ENCODE data around the gene KIAA2012.

Gene KIAA2012

DNA sequence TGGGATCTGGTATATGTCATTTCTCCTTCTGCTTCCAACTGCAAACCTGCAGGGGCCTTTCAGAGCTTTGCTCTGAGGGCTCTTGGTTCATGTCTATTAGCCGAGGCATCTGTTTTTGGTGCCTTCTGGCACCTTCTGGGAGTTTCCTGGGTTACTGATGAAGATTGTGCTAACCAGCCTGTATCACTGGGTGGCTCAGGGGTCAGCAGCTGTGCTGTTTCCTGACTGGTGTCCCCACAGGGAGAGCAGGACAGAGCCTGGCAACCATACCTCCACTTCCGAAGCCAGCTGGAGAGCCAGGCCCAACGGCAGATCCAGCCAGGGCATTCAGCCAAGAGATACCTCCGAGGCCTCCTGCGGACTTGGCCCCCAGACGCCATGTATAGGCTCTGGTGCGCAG, 17.5 kb downstream of the KIAA2012 start:
- no peak for DNase-seq

DNA sequence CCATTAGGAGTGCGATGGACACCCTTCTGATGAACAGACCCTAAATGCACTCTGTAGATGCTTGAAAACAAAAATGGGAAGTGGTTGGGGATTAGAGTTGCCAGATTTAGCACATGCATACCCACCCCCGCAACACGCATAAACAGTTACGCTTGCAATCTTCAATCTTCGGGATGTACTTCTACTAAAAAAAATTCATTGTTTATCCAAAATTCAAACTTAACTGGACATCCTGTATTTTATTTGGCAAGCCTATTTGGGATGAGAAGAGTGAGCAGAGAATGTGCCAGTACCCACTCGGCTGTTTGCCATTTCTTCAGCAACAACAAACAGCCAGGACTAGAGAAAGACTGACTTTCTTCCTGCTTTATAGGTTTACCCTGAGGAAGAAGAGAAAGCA, 18.4 kb downstream of the KIAA2012 start:
- DNase-seq, result no peak

DNA sequence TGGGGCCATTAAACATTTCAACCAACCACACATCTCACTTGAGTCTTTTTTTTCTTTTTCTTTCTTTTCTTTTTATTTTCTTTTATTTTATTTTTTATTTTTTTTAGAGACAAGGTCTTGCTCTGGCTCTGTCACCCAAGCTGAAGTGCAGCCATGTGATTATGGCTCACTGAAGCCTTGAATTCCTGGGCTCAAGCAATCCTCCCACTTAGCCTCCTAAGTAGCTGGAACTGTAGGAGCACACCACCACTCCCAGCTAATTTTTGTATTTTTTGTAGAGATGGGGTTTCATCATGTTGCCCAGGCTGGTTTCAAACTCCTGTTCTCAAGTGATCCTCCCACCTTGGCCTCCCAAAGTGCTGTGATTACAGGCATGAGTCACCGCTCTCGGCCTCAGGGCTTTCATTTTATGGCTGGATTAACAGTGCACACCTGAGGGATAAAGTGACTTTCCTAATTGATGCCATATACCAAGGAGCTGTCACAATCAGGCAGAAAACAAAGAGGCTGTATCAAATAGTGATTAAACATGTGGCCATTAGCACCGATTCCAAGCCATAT, 21.5 kb downstream of the KIAA2012 start:
- no peak for DNase-seq

DNA sequence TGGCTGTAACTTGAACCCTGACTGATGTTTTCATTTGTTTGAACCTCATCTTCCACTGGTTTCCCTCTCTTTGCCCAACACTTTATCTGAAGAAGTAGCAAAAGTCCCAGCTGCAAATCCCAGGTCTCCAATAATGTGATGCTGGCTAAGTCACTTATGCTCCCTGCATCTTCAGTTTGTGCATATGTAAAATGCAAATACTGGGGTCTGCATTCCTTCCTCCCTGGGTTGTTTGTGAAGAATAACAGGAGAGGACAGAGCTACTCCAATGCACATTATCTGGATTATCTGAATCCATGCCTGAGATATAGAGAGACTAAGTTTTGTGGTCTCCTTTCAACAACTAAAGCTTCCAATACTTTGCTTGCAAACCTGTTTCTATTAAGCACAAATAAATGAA, 22.2 kb downstream of the KIAA2012 start:
- DNase-seq, result no peak

DNA sequence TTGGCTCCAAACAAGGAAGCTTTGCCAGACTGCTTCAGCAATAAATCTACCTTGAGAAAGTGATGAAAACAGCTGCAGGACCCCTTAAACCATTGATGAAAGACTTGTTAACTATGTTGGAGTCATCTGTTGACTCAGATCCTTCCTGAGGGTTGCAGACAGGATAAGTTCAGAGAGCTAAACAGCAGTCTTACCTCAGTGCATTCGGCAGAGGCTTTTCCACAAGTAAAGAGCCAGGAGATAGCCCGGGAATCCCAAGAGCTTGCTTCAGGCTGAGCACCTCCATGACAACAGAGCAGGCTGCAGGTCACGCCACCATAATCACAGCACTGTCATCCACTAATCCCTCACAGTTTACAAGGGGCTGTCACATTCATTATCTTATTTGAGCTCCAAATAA, 23.7 kb downstream of the KIAA2012 start:
- DNase-seq, result no peak

DNA sequence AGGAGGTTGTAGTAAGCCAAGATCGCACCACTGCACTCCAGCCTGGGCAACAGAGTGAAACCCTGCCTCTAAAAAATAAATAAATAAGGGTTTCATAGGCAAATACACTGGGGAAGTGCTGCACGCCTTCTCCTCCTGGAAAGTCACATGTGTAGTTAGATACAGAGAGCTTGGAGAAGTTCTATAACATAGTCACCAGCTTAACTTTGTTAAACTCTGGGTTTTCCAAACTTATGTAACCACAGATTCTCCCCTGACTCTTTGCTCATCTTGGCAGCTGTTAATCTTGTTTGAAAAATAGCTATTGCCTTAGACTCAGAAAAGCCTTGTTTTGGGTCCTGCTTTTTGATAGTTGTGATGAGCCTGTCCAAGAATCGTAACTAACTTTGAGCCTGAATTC, 25.2 kb downstream of the KIAA2012 start:
- DNase-seq, result no peak

DNA sequence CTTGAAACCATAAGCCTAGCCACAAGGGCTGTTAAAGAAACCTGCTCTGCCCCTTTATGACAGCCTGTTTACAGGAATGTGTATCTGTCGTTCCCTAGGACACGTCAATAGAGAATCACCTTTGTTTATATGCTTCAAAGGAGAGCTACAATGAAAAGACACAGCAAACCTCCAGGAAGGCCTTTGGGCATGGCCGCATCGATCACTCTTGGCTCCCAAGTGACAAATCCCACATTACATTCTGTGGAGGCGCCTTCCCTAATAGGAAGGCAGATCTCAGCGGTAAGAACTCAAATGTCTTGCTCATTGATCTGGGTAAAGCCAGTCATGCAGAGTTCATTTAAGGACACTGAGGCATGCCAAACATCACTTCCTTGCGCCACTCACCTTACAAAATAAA, 26.5 kb downstream of the KIAA2012 start:
- DNase-seq, result no peak

DNA sequence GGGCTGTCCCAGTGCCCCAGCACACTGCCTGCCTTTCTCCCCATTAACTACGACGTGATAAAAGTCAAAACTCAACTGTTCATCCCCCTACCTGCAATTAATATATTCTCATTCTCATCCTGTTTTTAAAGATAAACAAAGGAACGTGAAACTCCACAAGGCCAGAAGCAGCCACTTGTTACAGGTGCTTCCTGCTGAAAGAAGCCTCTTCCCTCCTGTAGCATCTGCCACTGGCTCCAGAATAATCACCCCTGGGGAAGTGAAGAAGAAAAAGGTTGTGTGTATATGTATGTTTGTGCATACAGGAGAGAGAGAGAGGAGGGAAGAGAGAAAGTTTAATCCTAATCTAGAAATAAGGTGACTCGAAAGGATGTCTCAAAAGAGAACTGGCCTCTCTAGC, 27.1 kb downstream of the KIAA2012 start:
- no peak for DNase-seq

DNA sequence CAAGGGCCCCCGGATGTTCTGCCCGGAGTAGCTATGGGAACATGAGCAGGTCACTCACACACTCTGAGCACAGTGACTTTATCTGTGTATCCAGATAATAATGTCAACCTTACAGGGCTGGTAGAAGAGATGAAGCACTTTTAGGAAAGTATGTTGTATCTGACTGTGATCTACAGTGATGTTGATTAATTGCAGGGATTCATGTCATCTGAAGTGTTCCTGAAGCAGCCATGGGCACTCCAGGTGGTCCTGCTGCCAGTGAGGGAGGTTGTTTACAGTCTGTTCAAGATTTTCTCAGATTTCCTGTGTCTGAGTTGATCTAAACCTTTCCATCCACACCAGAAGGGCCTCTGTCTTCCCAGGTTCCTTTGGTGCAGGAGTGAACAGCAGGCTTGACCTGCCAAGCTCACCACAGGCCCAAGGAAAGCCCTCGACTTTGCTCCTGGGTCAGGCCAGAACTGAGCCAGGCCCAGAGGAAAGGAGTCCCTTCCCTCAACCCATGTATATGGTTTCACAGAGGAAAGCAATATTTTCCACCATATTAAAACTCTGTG, 28.0 kb downstream of the KIAA2012 start:
- no peak for DNase-seq

DNA sequence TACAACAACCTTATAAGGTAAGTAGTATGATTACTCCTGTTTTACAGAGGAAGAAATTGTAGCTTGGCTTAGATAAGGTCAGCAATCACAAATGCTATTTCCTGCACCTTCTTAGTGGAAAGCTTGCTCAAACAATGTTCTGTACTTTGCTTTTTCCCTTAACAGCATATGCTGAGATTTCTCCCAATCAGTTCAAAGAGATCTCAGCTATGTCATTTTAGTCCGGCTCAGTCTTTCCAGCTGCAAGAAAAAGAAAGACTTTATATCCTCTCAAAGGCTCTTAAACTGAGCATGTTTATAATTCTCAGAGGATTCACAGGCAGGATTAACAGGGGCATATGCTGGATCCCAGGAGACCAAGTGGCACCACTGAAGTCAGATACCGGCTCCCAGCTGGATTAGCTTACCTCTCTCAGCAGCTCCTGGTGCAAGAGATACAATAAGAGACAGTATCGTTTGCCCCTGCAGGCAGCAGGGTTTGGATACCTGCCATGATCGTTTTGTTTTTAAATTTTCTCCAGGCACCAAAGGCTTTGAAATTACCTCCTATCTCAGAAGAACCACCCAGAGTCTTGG, 29.5 kb downstream of the KIAA2012 start:
- DNase-seq, result no peak

DNA sequence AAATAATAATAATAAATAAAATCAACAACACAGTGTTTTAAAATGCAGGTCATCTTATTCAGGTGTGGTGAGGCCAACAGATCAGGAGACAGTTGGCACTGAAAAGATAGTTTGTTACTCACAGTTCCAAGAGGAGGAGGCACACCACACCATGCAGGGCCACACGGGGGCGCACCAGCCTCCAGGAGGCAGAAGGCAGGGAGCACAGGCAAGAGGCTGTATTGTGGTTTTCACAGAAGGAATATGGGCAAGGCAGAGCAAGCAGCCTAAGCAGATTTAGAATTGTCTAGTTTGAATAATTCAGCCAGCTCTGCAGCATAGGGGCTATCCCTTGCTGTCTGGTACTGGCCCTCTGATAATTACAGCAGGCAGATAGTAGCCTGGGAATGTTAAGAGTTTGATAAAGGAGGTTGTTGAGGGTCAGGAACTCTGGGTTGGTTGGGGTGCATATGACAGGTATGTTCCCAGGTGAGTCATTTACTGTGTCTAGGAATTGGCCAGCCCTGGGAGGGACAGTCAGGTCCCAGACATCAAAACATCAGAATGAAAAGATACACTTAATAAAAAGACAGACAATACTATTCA, 31.3 kb downstream of the KIAA2012 start:
- DNase-seq, result peak; percentile 65

DNA sequence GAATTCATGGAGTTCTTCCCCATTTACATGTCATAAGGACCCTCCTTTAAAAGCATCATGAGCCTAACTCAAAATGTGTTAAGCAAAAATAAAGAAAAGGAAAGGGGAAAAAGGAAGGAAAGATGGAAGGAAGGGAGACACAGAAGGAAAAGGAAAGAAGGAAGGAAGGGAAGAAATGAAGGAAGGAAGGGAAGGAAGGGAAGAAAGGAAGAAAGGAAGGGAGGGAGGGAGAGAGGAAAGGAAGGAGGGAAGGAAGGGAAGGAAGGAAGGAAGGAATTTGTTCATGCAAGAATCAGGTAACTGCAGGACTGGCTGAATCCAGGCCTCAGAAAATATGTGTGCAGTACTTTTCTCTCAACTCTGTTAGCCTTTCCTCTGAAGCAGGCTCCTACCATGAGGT, 32.0 kb downstream of the KIAA2012 start:
- no peak for DNase-seq

DNA sequence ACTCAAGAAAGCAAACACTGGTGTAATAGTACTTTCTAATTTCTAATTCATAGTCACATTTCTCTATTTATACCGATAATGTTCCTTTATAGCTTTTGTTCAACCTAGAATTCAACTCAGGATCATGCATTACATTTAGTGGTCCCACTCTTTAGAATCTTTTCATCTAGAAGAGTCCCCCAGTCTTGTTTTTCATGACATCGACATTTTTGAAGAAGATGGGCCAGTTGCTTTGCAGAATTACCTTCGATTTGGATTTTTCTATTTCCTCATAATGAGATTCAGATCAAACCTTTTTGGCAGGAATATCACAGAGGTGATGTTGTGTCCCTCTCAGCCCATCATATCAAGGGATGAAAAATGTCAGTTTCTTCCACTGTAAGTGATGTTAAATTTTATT, 35.3 kb downstream of the KIAA2012 start:
- no peak for DNase-seq

DNA sequence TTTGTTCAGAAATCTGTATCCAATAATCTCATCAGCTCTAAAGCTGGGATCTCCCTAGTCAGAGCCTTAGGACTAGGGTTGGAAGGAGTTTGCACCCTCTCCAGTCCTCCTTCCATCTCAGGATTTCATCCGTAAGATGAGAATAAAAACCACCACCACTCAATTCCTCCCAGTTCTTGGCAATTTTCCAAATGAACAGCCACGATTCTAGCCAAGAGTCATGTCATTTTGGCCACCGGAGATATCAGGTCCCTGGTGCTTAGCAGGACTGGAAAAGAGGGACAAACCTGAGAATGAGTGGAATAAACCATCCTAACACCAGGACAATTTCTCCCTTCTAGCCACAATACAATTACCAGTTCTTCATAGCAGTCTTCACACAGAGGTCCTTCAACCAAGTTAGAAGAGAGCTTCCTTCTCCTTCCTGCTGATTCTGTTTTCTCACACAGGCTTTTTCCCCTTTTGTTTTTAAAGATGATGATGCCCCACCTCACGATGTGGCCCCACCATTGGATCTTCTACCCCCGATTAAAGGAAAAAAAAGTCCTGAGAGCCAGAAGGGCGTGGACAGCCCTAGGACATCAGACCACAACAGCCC, 36.2 kb downstream of the KIAA2012 start:
- no peak for DNase-seq

DNA sequence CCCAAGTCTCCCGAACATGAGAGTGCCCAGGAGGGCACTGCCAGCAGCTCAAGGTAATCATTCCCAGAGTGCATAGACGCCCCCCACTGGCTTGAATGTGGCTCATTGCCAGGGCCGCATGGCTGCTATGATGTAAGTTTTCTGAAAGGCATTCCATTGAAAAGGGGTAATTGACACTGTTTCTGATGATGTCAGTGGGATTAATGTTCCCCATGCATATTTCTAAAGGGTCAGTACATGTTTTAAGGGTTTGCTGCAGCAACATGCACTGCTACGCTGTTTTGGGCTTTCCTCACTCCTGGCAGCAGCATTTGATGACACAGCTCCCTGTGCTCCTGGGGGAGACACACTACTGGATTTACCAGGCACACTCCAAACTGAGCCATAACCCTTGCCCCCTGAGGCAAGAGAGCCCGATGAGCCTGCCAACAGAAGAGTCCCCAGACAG, 36.7 kb downstream of the KIAA2012 start:
- DNase-seq, result no peak

DNA sequence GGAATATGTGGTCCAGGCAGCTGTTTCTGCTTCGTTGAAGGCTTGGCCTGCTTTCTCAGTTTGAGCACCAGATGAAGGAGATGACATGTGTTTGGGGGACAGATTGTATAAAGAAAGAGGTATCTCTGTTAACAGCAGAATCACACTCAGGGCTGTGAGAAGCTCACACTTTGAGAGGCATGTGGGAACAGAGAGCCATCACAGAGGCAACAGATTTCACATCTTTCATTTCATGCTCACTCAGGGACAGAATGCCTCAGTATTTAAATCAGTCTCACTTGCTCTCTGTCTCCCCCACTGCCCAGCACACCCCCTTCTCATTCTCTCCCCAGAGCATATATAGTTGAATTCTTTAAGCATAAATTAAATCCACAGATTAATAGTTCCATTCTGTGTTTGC, 37.4 kb downstream of the KIAA2012 start:
- no peak for DNase-seq

DNA sequence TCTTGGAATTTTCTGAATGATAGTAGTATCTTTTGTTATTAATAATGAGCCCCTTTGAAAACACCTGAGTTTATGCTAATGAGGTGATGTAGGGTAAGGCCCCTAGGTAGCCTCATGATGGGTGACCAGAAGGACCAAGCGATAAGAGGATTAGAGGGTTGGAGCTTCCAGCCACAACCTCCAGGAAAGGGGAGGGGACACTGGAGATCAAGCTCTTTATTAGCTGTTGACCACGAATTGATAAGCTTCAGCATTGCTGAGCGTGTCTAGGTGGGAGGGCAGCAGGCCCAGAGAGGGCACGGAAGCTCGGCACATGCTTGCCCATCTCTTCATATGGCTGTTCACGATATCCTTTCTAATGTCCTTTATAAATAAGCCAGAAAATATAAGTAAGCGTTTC, 39.0 kb downstream of the KIAA2012 start:
- DNase-seq, result no peak

DNA sequence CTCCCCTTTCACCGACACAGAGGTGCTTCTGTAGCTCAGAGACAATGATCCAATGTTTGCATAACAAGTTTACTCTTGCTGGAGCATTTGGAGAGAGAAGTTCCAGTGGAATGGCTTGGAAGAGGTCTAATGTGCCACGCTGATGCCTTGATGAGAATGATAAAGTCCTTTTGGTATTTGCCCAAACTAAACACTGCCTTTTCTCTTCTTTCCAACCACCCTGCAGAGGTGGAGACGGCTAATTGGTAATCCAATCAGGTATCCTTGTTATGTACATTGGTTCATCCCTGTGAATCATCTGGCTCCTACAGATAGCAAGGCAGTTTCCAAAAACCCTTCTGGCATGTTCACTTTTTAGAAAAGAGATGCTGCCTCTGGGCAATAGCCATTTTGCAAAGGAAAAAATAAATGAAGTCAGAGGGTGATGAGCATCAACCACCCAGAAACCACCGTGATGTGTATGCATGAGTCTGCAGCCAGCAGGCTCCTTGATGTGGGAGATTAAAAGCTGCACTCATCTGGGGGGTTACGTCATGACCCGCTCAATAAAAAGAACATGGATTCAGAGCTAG, 40.6 kb downstream of the KIAA2012 start:
- DNase-seq, result no peak

DNA sequence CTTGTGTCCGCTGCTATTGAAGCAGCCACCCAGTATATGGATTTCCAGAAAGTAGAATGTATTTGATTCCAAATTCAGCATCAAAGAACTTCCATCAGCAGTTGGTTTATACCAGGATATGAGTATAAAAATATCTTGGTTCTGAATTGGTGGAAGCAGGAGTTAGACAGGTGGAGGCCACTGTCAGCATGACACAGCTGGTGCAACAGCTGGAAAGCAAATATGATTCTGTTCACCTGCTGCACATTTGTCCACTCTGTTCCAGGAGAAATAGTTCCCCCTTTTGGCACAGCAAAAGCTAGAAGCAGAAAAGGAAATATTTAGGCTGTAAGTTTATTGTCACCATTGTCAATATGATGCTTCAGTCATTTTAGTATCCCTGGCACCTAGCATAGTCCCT, 41.2 kb downstream of the KIAA2012 start:
- DNase-seq, result no peak

DNA sequence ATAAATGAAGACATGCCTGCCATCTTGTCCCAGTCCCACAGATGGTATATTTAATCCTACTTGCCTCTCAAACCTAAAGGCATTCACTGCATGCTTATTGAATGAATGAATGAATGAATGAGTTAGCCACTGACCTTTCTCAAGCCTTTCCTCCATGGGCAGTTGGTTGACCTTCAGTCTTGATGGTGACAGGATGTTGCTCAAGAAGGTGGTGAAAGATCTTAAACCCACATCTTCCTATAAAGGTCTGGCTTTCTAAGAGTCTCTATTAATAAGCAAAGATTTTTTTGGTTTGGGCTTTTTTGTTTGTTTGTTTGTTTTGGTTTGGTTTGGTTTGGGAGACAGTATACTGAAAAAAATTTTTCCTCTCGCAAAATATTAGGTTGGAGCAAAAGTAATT, 41.7 kb downstream of the KIAA2012 start:
- no peak for DNase-seq

DNA sequence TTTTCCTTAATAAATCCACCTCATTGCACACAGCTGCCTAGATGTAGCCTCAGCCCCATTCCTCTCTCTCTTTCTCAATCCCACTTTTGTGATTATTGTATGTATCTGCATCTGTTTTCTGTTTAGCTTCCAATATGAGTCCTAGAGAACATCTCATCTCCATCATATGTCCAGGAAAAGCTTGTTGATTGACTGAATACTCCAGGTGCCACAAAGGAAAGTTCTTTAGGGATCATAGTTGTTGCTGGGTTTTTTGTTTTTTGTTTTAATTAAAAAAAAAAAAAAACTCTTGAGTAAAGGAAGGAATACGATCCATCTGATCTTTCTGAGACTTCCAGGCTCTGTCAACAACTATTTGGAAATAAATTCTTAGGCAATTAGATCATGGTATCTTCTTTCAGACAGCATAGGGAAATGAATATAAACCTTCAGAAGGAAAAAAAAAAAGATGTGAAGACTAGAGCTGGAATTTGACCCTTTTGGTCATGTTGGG, 42.5 kb downstream of the KIAA2012 start:
- no peak for DNase-seq

DNA sequence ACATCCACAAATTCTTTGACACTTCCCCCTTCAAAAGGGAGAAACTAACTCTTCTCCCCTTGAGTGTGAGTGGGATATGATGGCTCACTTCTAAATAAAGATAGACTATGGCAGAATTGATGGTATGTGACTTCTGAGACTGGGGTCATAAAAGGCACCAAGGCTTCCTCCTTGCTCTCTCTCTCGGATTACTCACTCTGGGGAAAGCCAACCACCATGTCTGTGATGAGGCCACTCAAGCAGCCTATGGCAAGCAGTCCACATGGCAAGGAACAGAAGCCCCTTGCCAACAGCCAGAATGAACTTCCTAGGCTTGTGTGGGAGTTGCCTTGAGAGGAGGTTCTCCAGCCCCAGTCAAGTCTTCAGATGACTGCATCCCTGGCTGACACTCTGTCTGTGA, 43.6 kb downstream of the KIAA2012 start:
- DNase-seq, result no peak

DNA sequence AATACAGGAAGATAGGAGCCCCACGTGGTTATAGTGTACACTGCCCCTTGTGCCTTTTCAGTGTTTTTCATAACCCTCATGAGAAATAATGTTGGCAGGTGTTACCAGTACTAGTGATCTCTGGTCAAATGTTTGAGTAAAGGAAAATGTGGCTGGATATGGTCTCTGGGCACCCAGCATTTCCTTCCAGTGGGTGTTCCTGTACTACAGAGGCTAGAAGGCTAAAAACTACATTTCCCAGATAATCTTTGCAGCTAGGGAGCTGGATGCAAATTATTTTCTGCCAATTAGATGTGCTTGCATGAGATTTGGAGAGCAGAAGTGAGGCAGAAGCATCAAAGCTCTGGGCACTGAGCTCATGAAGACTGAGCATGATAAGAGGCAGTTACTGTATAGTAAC, 45.1 kb downstream of the KIAA2012 start:
- DNase-seq, result no peak

DNA sequence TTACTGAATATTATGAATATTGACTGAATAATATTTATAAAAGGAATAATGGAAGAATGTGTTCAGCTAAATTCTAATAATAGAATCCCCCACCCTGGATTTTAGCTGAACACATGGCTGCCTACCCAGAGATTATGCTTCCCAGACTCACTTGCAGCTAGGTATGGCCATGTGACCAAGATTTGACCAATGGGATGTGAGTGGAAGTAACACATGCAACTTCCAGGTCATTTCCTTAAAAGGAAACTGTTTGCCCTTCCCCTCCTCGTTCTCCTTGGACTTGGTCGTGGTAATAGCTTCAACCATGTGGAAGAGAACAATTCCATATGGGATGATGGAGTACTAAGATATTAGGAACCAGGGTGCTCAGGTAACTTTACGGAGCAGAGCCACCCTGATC, 47.8 kb downstream of the KIAA2012 start:
- no peak for DNase-seq
